HG02763 (cell line): ENCODE measurements around the gene LDLRAD4.

ENCODE experiments used
- ATAC-seq: cut with Tn5 transposase; IDR thresholded peaks from one replicate; pipeline ENCODE4 v1.9.1; 2021; ENCODE audit warnings: mild to moderate bottlenecking, moderate library complexity; ENCODE audit not compliant: unreplicated experiment

The LDLRAD4 gene

GRCh38 chr18:13440277-13441248, 222.0 kb downstream of the LDLRAD4 start:
- no peak for ATAC-seq

GRCh38 chr18:13441736-13442135, 223.2 kb downstream of the LDLRAD4 start:
- no peak for ATAC-seq

GRCh38 chr18:13442451-13442850, 223.9 kb downstream of the LDLRAD4 start:
- no peak for ATAC-seq

- ATAC-seq, result no peak
Observed at GRCh38 chr18:13443552-13443951, 225.0 kb downstream of the LDLRAD4 start.

GRCh38 chr18:13444430-13445240, 226.1 kb downstream of the LDLRAD4 start:
- no peak for ATAC-seq

- no peak for ATAC-seq
Observed at GRCh38 chr18:13445241-13445897, 226.8 kb downstream of the LDLRAD4 start.

GRCh38 chr18:13446024-13446423, 227.5 kb downstream of the LDLRAD4 start:
- ATAC-seq, result no peak

GRCh38 chr18:13446610-13447461, 228.3 kb downstream of the LDLRAD4 start:
- no peak for ATAC-seq

- ATAC-seq, result no peak
Observed at GRCh38 chr18:13447621-13448334, 229.2 kb downstream of the LDLRAD4 start.

- ATAC-seq, result no peak
Observed at GRCh38 chr18:13448335-13448795, 229.8 kb downstream of the LDLRAD4 start.

- no peak for ATAC-seq
Observed at GRCh38 chr18:13449651-13450050, 231.1 kb downstream of the LDLRAD4 start.

GRCh38 chr18:13450289-13451212, 232.0 kb downstream of the LDLRAD4 start:
- peak; percentile 75 for ATAC-seq

- ATAC-seq, result no peak
Observed at GRCh38 chr18:13451213-13451540, 232.6 kb downstream of the LDLRAD4 start.

- no peak for ATAC-seq
Observed at GRCh38 chr18:13451661-13452387, 233.3 kb downstream of the LDLRAD4 start.

GRCh38 chr18:13452388-13452811, 233.8 kb downstream of the LDLRAD4 start:
- no peak for ATAC-seq

- no peak for ATAC-seq
Observed at GRCh38 chr18:13452871-13453680, 234.5 kb downstream of the LDLRAD4 start.

- no peak for ATAC-seq
Observed at GRCh38 chr18:13453714-13454113, 235.2 kb downstream of the LDLRAD4 start.
